ENCODE results near the gene NRDC. TPM values are rescaled to one million over a fixed set of nuclear protein-coding genes. Genes with fewer than 3 reads are reported as not detected.

Gene NRDC
- total RNA-seq, 3 donors from 2014 or later: 90.6 to 103 (median 97.5) TPM

GRCh38 chr1:51750729-51751128 lies 127.8 kb downstream of the NRDC start:
- H3K36me3 ChIP-seq: no peaks in the 10 kb centered on the region

GRCh38 chr1:51750218-51750617 lies 128.3 kb downstream of the NRDC start:
- TF ChIP-seq CTCF (IDR thresholded peaks at IDR 0.05) (no peak), POLR2A (IDR thresholded peaks at IDR 0.05) (no peak)
- intact Hi-C loops (cut with DNase I; ENCODE audit: low total_unique reads): no loop called here
- DNase-seq (ENCODE audit: low spot score in 2 of 2): no peak
- Histone ChIP-seq H3K4me1 (no peaks in the 10 kb centered on the region), H3K4me3 (no peak overlapping the region), H3K9me3 (no peaks in the 10 kb centered on the region), H3K27me3 (no peaks in the 10 kb centered on the region), H3K27ac (no peak overlapping the region), H3K36me3 (no peaks in the 10 kb centered on the region)

More at GRCh38 chr1:51750729-51751128, 127.8 kb downstream of the NRDC start:
- no peak for DNase-seq (ENCODE audit: low spot score in 2 of 2)
- no peaks in the 10 kb centered on the region for H3K27me3 ChIP-seq
- H3K9me3 ChIP-seq: no peaks in the 10 kb centered on the region
- no peak overlapping the region for H3K27ac ChIP-seq
- no peak overlapping the region for H3K4me3 ChIP-seq
- intact Hi-C loops (cut with DNase I; ENCODE audit: low total_unique reads): no loop called here
- TF ChIP-seq POLR2AphosphoS5 (IDR thresholded peaks at IDR 0.05): no peak
- TF ChIP-seq CTCF (IDR thresholded peaks at IDR 0.05): no peak
- TF ChIP-seq POLR2A (IDR thresholded peaks at IDR 0.05): no peak
- no peaks in the 10 kb centered on the region for H3K4me1 ChIP-seq

GRCh38 chr1:51749151-51749550 lies 129.4 kb downstream of the NRDC start:
- no peak for DNase-seq (ENCODE audit: low spot score in 2 of 2)

GRCh38 chr1:51745304-51745570 lies 133.3 kb downstream of the NRDC start:
- H3K9me3 ChIP-seq: no peaks in the 10 kb centered on the region
- intact Hi-C loops (cut with DNase I; ENCODE audit: low total_unique reads): no loop called here
- no peaks in the 10 kb centered on the region for H3K27me3 ChIP-seq
- H3K27ac ChIP-seq: no peak overlapping the region
- no peaks in the 10 kb centered on the region for H3K4me1 ChIP-seq
- DNase-seq (ENCODE audit: low spot score in 2 of 2): no peak
- no peak for TF ChIP-seq POLR2AphosphoS5 (IDR thresholded peaks at IDR 0.05)
- no peak for TF ChIP-seq CTCF (IDR thresholded peaks at IDR 0.05)
- no peak for TF ChIP-seq POLR2A (IDR thresholded peaks at IDR 0.05)
- H3K4me3 ChIP-seq: no peak overlapping the region
- H3K36me3 ChIP-seq: no peaks in the 10 kb centered on the region

More at GRCh38 chr1:51749151-51749550, 129.4 kb downstream of the NRDC start:
- Histone ChIP-seq H3K36me3 (no peaks in the 10 kb centered on the region), H3K27me3 (no peaks in the 10 kb centered on the region), H3K4me1 (no peaks in the 10 kb centered on the region), H3K4me3 (no peak overlapping the region), H3K9me3 (no peaks in the 10 kb centered on the region), H3K27ac (no peak overlapping the region)
- TF ChIP-seq POLR2AphosphoS5 (IDR thresholded peaks at IDR 0.05): no peak
- TF ChIP-seq POLR2A (IDR thresholded peaks at IDR 0.05): no peak
- TF ChIP-seq CTCF (IDR thresholded peaks at IDR 0.05): no peak
- intact Hi-C loops (cut with DNase I; ENCODE audit: low total_unique reads): no loop called here

GRCh38 chr1:51744506-51745303 lies 133.8 kb downstream of the NRDC start:
- intact Hi-C loops (cut with DNase I; ENCODE audit: low total_unique reads): no loop called here
- no peak overlapping the region for H3K27ac ChIP-seq
- H3K4me1 ChIP-seq: no peaks in the 10 kb centered on the region

More at GRCh38 chr1:51744506-51745303, 133.8 kb downstream of the NRDC start:
- no peak for TF ChIP-seq CTCF (IDR thresholded peaks at IDR 0.05)
- TF ChIP-seq POLR2AphosphoS5 (IDR thresholded peaks at IDR 0.05): no peak
- no peak for TF ChIP-seq POLR2A (IDR thresholded peaks at IDR 0.05)
- H3K4me3 ChIP-seq: no peak overlapping the region
- H3K36me3 ChIP-seq: no peaks in the 10 kb centered on the region
- H3K27me3 ChIP-seq: no peaks in the 10 kb centered on the region
- H3K9me3 ChIP-seq: no peaks in the 10 kb centered on the region
- DNase-seq (ENCODE audit: low spot score in 2 of 2): no peak
